Putamen (tissue), 1 donor: Measurements from ENCODE around the gene CBX8.

Source experiments
- DNase-seq: peaks from one replicate; pipeline ENCODE4 v3.0.0-alpha.2; 2016; ENCODE audit warnings: low spot score

The CBX8 gene

DNA sequence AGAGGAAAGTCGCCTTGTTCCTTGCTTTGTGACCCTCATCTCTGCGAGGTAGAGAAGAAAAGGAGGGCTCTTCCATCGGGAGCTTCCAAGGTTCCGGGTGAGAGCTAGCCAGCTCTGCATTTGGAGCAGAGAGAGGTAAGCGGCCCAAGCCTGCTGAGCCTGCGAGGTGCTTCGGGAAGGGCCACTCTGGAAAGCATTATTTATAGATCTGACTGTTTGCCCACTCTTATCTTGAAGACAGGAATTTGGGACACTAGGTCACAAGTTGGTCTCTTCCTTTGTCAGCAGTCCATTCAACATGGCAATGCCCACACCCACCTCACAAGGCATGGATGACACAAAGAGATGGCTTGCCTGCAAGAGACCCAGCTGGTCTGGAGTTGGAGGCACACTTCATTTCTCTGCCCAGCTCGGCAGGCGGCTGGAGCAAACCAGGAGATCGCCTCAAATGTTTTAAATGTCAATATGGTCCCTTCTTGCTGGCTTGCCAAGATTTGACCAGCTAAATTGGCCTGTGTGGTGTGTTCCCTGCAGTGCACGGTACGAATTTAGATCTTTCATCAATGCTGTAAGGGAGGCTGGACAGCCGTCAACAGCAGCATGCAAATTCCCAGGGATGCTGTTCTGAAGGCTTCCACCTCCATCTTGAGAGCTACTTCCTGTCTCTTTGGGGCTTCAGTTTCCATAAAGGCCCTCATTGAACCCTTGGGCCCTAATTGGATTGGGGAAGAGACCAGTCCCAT, 22.8 kb upstream of the CBX8 start:
- no peak for DNase-seq

DNA sequence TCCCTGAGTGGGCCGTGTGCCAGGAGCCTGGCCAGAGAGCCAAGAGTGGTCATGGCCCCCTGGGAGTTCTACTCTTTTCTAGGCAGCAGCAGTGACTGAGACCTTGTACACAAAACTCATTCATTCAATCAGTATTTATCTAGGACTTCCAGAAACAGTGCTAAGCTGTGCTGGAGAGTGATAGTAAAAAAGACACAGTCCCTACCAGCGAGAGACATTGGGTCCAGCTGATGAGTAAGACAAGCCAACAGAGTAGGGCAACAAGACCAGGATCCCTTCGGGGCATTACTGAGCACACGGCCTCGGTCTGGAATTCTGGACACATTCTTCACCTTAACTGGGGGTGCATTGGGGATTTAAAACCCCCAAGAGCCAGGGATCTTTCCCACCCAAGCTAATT, 22.2 kb upstream of the CBX8 start:
- DNase-seq: no peak

DNA sequence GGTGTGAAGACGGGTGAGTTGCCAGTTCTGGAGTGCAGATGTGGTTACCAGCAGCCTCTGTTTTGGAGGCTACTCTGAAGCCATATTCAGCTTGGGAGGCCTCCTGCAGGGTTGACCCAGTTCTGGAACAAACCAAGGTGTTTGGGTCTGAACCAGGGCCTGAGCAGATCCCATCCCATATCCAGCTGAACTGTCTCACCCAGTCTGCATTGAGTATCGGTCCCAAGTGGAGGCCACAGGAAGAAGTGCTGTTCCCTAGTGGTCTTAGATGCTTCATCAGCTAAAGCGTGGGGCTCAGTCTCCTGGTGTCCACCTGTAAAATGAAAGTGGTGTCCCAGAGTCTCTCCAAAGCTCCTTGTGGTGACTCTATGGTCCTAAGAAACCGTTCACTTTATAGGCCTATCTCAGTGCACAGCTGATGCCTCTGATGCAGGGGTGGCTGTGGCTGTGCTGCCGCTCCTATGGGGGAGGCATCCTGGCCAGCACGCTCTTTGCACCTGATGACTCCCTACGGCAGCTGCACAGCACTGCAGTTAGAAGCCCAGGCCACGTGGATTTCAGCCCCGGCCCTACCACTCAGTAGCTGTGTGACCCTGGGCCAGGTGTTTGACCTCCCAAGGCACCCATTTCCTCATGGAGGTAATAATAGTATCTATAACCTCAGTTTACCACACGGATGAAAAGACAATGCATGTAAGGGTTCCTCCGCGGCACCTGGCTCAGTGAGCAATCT, 21.3 kb upstream of the CBX8 start:
- no peak for DNase-seq

DNA sequence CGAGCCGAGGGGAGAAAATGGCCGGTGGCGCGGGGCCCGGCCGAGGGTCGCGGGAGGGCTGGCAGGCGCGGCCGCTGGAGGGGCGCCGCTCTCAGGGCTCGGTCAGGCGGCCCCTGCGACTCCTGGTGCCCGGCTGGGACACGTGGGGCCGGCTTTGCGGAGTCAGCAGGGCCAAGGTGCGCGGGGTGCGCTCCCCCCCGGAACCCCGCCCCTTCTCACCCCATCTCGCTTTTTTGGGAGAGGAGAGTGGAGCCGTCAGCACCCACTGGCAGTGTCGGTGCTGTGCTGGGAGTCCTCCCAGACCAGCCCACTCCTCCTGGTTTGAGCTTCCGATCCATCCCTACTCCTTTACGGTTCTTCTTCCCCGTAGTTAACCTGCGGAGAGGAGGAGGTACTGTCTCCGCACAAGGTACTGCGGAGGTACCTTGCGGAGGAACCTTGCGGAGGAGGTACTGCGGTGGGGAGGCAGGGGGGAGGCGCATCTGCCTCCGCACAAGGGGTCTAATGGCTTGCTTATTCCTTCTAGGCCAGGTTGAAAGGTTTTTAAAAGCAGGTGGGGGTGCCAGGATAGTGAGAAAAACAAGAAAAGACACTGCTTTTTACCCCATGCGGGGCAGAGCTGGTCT, 19.1 kb upstream of the CBX8 start:
- DNase-seq: no peak

DNA sequence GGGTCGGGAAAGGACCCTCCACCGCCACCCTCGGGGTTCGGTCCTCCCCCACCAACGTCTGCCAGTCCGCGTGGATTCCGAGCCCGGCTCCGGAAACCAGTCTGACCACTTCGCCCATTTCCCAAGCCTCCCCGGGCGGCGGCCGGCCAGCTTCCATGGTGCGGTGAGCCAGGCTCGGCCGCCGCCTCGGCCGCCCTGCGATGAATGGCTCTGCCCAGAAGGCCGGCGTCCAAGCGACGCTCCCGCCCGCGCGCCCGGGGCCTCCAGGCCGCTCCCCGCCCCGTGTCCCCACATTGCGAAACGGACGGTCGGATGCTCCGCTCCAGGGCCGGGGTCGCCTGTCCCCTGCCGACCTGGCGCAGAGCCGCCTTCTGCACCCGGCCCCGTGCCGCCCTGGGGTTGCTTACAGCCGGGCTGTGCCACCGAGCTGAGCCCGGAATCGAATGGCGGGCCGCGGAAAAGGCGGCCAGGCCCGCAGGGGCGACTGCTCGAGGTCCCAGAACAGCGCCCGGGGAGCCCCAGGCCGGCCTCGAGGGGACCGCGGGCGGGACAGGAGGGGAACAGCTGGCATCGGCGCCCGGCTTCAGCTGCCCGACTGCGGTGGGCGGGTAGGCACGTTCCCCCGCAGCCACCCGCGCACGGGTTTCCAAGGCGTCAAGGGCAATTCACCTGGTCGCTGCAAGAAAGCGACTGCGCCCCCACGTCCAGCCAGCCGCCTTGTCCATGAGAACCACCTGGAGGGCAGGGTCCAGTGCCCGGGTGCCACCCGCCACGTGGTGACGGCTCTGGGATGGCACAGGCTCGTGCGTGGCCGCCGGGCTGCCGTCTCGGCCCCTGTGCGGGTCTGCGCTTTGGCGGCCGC, 18.3 kb upstream of the CBX8 start:
- no peak for DNase-seq

DNA sequence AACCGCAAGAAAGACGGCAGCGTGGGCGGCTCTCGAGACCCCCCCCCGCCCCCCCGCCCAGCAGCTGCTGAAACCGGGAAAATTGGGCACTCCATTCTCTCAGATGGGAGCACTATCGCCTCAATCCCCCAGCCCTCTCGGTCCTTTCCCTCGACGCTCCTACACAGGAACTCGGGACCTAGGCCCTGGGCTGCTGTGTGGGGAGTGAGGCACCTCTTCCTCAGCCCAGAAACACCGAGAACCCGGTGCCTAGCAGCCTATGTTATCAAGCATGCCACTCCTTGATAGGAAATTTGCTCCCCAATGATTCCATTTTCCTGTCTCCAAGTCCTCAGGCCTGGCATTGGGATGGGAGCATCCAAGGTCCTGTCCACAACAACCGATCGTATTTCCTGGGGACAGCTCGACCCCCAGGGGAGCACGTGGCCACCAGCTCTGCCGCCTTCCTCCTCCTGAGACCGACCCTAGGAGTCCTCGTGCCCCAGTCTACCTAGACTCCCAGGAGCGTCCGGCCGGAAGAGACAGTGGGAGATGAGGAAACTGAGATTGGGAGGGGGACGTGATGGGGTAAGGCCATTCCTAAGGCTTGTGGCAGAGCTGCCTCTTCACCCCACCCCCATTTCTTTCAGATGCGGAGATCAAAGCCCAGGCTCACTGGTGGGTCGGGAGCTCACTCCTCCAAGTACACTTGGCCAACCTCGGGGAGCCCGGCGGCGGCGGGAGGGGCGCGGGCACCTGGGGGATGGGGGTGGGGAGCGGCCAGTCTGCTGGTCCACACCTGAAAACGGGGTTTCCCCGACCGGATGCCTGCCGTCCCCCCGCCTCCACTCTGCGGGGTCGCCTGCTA, 17.5 kb upstream of the CBX8 start:
- DNase-seq: no peak

DNA sequence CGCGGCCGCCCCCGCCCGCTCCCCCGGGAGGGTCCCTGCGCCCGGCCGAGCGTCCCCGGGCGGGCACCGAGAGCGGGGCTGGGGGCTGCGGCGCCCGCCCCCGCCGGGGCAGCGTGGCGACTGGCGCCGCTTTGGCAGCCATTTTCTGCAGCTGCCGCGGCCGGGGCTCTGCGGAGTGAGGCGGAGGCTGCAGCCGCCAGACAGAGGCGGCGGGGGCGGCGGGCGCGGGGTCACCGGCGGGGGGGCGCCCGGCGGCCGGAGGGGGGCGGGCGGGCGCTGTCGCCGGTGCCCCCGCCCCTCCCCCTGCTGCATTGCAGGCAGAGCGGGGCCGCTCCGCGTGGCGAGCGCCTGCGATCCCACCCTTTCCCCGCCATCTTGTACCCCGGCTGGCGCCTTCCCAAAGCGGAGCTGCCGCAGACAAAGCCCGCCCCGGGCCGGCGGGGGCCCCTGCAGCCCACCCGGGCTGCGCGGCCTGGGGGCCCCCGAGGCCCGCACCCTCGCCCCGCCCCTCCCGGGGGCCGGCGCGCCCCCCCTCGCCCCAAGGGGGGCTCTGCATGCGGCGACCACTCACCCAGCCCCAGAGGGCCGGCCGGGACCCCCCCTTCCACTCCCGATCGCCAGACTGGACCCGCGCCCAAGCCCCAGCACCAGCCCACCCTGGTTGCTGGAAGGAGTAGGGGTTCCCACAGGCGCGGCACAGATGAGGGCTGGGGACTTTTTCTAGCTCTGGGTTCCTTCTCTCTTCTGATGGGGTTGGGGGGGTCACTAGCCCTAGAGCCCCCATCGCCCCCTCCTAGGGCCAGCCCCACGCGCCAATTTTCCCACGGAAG, 16.6 kb upstream of the CBX8 start:
- DNase-seq: no peak

DNA sequence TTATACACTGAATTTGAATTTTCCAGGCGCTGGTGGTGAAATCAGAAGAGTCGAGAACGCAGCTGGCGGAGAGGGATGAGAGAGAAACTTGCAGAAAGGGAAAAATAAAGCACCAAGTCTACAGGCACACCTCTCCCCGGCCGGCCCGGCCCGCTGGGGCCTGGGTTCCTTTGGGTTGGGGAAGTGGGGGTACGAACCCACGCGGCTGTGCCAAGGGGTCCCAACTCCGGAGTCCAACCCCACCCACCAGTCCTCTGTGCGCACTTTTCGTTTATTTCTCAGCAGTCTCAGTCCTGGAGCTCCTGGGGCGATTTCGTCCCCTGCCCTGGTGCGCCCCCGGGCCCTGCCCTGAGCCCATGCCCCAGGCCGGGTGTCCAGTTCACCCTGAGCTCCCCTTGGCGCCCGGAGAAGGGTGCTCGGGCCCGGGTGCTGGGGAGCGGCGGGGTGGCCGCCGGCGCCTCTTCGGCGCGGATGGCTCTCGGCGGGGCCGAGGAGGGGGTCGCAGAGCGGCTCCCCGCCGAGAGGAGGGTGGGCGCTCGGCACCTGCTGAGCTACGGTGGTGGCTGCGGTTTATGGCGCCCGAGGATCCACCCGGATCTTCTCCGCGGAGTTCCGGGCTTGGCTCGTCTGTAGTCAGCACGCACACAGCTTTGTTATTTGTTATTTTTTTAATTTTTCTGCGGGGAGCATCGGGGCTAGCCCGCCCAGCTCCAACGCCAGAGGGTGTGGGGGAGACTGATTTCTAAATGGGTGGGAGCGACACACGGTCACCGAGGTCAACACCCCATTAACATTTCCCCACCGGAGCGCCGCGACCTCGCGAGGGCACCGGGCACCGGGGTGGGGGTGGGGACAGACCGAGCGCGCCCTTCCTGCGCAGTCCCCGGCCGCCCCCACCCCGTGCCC, 15.7 kb upstream of the CBX8 start:
- DNase-seq: no peak

DNA sequence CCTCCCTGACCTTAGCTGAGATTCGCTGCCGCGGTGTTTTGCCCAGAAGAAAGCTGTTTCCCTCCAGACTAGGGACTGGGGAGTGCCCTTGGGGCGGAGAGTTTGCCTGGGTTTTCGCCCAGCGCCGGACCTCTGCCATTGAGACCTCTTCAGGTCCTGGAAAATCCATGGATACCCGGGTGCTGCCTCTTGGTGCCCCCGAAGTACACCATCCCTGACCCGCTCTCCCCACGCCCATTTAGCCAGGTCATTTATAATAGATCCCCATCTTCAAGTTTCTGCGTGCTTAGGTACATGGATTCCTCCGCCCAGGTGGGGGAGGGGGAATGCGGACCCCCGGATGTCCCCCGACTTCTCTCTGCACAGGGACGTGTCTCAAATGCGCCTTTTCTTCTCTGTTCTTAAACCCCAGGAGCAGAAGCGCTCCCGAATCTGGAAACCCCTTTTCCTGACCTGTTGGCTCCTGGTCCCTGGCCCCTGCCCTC, 15.0 kb upstream of the CBX8 start:
- DNase-seq: no peak

DNA sequence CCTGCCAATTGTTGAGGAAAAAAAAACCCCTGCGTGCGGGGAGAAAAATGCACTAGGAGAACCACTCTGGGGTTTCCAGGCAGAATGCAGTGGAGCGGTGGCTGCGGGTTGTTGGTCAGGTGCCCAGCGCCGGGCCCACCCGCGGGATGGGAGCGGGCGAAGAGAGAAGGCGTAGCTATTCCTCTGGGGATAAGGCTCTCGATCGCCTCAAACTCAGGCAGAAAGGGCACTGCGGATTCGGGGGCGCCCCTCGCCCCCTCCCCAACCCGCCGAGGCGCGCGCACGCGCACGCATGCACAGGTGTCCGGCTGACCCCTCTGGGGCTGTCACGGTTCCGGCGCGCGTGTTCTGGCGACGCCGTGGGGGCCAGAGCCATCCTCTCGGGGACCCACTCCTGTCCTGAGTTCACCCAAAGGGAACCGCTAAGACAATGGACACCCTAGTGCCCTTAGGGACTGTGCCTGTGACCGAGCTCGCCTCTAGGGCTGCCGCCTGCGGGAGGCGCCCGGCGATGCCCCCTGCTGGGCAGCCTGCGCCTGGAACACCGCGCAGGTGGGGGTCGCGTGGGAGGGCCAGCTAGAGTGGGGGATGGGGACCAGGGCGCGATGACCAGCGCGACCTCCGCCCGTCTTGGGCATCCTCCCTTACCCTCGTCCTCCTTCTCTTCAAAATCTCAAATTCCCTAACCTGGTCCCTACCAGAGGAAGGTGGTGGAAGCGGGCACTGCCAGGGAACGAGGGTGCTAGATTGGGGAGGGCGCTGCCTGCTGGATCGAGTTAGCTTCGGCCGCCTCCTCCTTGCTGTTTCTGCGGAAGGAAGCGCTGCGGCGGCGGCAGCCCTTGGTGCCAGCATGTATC, 14.4 kb upstream of the CBX8 start:
- no peak for DNase-seq

DNA sequence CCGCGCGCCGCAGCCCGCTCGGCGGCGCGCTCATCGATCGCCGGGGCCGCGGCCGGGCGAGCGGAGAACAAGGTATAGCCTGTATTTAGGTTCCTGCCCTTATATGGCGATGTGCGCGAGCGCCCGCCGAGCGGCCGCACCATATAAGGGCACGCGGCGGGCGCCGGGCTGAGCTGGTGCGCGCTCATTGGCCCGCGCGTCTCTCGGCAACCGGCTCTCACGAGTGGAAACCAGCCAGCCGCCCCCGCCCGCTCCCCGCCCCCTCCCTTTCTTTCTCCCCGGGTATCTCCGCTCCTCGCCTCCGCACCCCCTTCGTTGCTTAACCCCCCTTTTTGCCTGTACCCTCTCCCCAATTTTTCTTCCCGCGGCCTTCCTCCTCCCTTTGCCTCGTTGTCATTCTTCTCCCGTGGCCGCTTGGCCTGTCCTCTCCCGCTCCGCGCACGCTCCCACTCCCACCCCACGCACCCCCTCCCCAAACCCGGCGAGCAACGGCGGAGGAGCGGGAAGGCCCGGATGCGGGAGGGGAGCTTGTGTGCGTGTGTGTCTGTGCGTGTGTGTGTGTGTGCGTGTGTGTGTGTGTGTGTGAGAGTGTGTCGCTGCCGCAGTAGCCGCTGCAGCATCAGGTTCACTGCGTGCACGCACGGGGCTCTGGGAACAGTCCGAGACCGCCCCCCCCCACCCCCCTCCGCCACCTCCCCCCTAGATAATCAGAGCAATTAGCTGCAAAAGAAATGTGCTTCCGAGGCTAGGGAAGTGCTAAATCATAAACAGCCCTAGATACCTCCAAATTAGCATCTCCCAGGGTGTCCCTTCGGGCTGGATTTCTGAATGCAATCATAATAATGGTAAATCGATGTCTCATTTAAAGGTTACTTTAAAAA, 13.5 kb upstream of the CBX8 start:
- peak; percentile 68 for DNase-seq

DNA sequence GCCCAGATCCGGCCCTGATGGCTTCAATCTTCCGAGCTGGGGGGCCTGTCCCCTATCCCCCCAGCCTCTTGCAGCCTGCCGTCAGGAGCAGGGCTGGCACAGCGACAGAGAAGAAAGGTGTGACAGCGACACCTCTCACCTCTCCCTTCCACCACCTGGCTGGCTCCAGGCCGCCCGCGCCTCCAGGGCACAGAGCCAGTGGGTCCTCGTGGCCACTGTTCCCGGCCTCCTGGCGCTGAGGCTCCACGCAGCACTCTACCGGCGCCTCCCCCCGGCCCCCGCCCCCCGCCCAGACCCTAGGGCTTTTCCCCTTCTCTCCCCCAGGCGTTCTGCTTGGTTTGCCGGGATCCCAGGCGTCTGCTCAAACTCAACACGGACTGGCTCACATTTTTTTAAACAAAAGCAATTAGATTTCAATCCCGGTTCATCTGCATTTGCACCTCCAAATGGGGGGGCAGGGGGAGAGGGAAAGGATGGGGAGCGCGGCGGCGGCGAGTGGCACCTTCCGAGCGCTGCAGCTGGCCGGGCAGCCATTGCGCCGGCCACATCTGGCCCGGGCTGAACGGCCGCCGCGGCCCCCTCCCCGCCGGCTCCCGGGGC, 12.8 kb upstream of the CBX8 start:
- no peak for DNase-seq

DNA sequence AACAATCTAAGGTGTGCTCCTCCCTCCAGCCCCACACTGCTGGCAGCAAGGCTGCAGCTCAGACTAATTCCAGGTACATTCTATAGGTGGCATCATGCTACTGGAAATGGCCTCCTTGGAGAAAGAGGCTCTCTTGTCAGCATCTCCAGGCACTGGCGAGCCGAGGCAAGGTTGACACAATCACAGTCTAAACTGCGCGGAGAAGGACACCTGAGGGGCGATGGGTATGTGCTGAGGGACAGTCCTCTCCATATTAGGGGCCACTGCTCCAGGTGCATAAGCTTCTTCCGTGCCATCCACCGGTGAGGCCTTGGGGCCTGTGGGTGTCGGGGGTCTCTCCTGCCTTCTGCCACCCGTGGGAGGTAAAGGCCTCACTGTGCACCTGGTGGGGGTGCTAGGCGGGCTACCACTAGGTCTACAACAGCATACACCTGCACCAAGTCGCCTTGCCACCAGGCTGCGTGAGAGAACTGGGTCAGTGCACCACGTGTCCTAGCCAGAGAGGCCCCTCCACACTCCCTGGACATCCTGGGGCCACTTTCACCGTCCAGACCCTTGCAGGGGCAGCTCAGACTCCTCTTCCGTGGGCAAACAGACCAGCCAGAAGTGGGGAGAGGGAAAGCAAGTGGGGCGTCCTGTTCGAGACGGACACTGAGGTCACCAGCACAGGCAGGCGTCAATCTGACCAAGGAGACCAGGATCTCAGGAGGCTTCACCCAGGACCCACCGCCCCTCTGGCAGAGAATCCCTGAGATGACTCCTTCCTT, 12.1 kb upstream of the CBX8 start:
- DNase-seq: no peak

DNA sequence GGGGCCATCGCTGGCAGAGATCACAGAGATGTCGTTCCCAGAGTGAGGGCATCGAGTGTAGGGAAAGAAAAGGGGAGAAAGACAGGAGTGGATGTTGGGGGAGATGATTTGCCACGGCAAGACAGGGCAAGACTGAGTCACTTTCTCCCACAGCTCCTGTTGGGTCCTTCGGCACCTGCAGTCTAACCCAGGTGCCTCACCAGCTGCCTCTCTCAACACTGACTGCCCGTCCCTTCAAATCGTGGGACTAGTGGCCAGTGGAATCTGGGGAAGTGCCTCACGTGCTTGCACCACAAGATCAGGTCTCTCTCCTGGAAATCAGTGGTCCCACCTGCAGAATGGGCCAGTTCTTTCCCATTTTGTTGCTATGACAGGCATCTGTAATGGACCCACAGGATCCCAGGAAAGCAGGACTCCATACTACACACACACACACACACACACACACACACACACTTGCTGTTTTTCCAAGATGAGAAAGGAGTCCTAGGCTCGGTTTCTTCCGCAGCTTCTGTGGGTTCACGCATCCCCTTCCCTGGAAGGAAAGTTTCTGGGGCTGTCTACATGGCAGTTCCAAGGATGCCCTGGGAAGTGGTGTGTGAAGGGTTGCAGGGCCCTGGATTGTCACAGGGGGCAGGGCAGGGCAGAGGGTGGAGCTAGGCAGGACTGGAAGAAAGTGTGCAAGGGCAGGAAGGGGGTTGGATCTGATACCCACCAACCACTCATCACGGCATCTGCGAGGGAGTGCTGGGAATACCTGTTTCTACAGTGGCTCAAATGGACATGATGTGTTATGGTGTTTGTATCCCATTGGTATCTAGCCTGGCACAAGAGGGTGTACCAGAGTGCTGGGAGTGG, 10.2 kb upstream of the CBX8 start:
- DNase-seq: no peak

DNA sequence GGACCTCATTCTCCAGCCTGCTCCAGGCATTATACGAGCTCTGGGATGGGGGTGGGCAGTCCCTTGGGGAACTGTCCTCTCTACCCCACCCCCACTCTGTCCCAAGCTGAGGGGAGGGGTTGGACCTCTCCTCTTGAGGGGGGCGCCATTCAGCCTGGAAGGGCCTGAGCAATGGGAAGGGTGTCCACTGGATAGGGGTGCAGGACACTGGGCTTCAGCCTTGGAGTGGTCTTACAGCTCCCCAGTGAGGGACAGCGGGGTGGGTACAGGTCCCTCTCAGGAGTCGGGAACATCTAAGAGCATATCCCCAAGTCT, 9.5 kb upstream of the CBX8 start:
- no peak for DNase-seq
